Psoas muscle (tissue), 8 donors: ENCODE data around the gene RGS9. TPM values are rescaled to one million over a fixed set of nuclear protein-coding genes. Genes with fewer than 3 reads are reported as not detected.

Experiments
- ATAC-seq, 4 donors: fragments of 200-7000 bp; cut with Tn5 transposase; one replicate each; pipeline ENCODE4 v1.9.1; 2020; ENCODE audit warnings: moderate library complexity in 3 of 4, mild to moderate bottlenecking in 2 of 4
- DNase-seq, 2 donors: peaks; one replicate each; pipeline ENCODE4 v3.0.0-alpha.2; 2020
- H3K27ac ChIP-seq: fragments of 200-600 bp; one replicate; pipeline ENCODE4 v1.8.0; 2022
- H3K27me3 ChIP-seq, 3 donors: fragments of 200-600 bp in 1 of 3; one replicate each; pipeline versions ENCODE4 v1.6.1 to v1.8.0; 2013 to 2022; ENCODE audit warnings: low read length in 2 of 3, mild to moderate bottlenecking in 2 of 3, moderate library complexity in 1 of 3; ENCODE audit not compliant: insufficient read depth in 3 of 3
- H3K36me3 ChIP-seq, 2 donors: fragments of 200-600 bp in 1 of 2; one replicate each; pipeline versions ENCODE4 v1.6.1 to v1.8.0; 2013 to 2022; ENCODE audit warnings: low read depth in 1 of 2, mild to moderate bottlenecking in 1 of 2, moderate library complexity in 1 of 2; ENCODE audit not compliant: insufficient read depth in 1 of 2
- H3K4me1 ChIP-seq: fragments of 200-600 bp; one replicate; pipeline ENCODE4 v1.8.0; 2022
- H3K4me3 ChIP-seq: fragments of 200-600 bp; one replicate; pipeline ENCODE4 v1.8.0; 2022; ENCODE audit warnings: mild to moderate bottlenecking
- H3K9me3 ChIP-seq: fragments of 200-600 bp; one replicate; pipeline ENCODE4 v1.8.0; 2022
- CTCF ChIP-seq: fragments of 200-600 bp; IDR thresholded peaks from one replicate; pipeline ENCODE4 v1.8.0; 2022; ENCODE audit warnings: antibody characterized with exemption
- WGBS, 3 donors: extraction: QIAGEN DNeasy Blood & Tissue Kit; methylation state at CpG; one replicate each; pipeline versions ENCODE4 v1.1.6 to v1.1.7; 2013; 5-methylcytosine and 5-hydroxymethylcytosine counted together
- intact Hi-C, 2 donors: fragments of 100-400 bp; cut with DNase I; formaldehyde crosslinking; loops; one replicate each; pipeline versions ENCODE4 v1.11.0 to v1.14.2; 2022
- polyA plus RNA-seq, 3 donors: library from polyadenylated mRNA; stranded (reverse); fragments of 200-250 nt; gene quantifications; one replicate each; pipeline ENCODE4 v1.2.3, GENCODE V29; 2013
- total RNA-seq, 4 donors: library from RNA; stranded (reverse); fragmentation: NEBNext Ultra II Directional in 2 of 4; extraction: Animal tissue kit (Norgen Biotek cat#: 25700) in 2 of 4; gene quantifications; one replicate each; pipeline versions ENCODE4 v1.2.1 to v1.2.4, GENCODE V29; 2021 to 2023
- donor health status: healthy with polysubstance abuse.
- donor health status: DM: no; HTN: no; CAD: no; lungs with moderate emphysema.
- donor health status: Bipolar disorder and iron deficiency.
- donor health status: healthy.
- donor health status: DM: yes; HTN: yes; CAD: no.
- donor health status: DM: no; HTN: no; CAD: no.
- donor health status: DM: no; HTN: no; CAD: no.
- donor health status: DM: yes; HTN: yes; CAD: no.

The RGS9 gene
- total and polyA plus RNA-seq, 7 donors = 0.33 to 4.8 (median 2.1) TPM

GRCh38 chr17:65123757-65124675 is 13.2 kb upstream of the RGS9 start:
- Histone ChIP-seq H3K9me3 (no peaks in the 10 kb centered on the region), H3K4me1 (peaks cover 3% of the 10 kb centered on the region), H3K27me3 (no peaks in the 10 kb centered on the region), H3K36me3 (no peaks in the 10 kb centered on the region), H3K4me3 (peak overlapping the region; percentile 72), H3K27ac (peak overlapping the region; percentile 86)
- DNase-seq (no peak), ATAC-seq (peak in 1 of 4 donors; percentile 20)
- TF ChIP-seq CTCF = no peak
- intact Hi-C loops = no loop called here
- WGBS, 3 donors = 55 to 71% (median 61%) methylated on average over 9 of the region's 9 CpGs

- intact Hi-C loops = no loop called here
- H3K9me3 ChIP-seq = no peaks in the 10 kb centered on the region
- 58 to 65% (median 60%) methylated on average over 5 of the region's 5 CpGs for WGBS, 3 donors
- H3K27ac ChIP-seq = no peak overlapping the region
- no peaks in the 10 kb centered on the region for H3K27me3 ChIP-seq
- H3K36me3 ChIP-seq = no peaks in the 10 kb centered on the region
- ATAC-seq = no peak
- H3K4me1 ChIP-seq = no peaks in the 10 kb centered on the region
- H3K4me3 ChIP-seq = no peak overlapping the region
- TF ChIP-seq CTCF = no peak
- DNase-seq = no peak
These were observed 6.3 kb upstream of the RGS9 start for GRCh38 chr17:65130832-65131231.

DNA sequence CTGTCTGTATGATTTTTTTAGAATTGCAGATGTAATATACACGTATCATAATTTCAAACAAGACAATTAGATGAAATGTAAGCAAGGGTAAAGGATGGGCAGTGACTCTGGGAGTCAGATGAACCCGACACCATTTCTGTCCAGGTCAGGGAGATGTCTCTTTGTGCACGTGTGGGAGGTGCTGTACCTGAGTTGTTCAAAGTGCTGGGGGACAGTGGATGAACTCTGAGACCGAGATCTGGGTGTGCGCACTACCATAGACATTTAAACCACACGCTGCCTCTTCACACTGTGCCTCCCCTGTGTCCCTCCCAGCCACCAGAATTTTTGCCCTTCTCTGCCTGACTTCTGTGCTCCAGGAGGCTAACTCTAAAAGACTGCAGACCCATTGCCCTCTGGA is 5.9 kb upstream of the RGS9 start:
- Histone ChIP-seq H3K4me1 (no peaks in the 10 kb centered on the region), H3K27me3 (no peaks in the 10 kb centered on the region), H3K27ac (no peak overlapping the region), H3K9me3 (no peaks in the 10 kb centered on the region), H3K36me3 (no peaks in the 10 kb centered on the region), H3K4me3 (no peak overlapping the region)
- intact Hi-C loops = no loop called here
- ATAC-seq (no peak), DNase-seq (no peak)
- no peak for TF ChIP-seq CTCF
- WGBS, 3 donors = 64 to 78% (median 70%) methylated on average over 6 of the region's 6 CpGs

DNA sequence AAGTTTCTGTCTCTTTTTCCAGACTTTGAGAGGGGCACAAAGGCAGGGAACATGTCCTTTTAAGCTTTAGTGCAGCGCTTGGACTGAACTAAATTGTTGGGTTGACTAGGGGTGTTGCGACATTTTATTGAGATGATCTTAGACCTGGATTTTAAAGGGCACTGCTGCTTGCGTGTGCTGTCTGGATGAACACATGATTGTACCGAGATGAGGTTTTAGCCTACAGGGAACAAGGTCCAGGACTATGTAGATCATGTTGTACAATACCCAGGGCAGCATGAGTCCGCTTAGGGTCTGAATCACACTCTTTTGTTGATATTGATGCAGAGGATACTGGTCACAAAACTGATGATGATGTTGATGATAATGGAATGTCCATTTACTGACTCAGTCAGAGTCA is 5.2 kb upstream of the RGS9 start:
- ATAC-seq (no peak), DNase-seq (no peak)
- TF ChIP-seq CTCF = no peak
- Histone ChIP-seq H3K27me3 (no peaks in the 10 kb centered on the region), H3K27ac (no peak overlapping the region), H3K36me3 (no peaks in the 10 kb centered on the region), H3K4me3 (no peak overlapping the region), H3K4me1 (no peaks in the 10 kb centered on the region), H3K9me3 (no peaks in the 10 kb centered on the region)
- intact Hi-C loops = no loop called here
- 88 to 93% (median 91%) methylated on average over 5 of the region's 5 CpGs for WGBS, 3 donors
